Activated naive CD4-positive, alpha-beta T cell treated with anti-CD3 and anti-CD28 coated beads, Interleukin-2, amount 50 U/mL, for 16 hours (primary cell): ENCODE data around the gene PLAC8L1.

Experiments used
- DNase-seq: peaks from one replicate; pipeline ENCODE4 v3.0.0-alpha.2; 2020

Gene PLAC8L1

GRCh38 chr5:146078566-146078965 is 26.8 kb downstream of the PLAC8L1 start:
- no peak for DNase-seq

- no peak for DNase-seq
These were observed 28.9 kb downstream of the PLAC8L1 start for GRCh38 chr5:146076455-146076854.

GRCh38 chr5:146076028-146076427 is 29.3 kb downstream of the PLAC8L1 start:
- DNase-seq, result no peak

GRCh38 chr5:146073239-146073900 is 32.0 kb downstream of the PLAC8L1 start:
- no peak for DNase-seq

- DNase-seq, result no peak
These were observed 32.8 kb downstream of the PLAC8L1 start for GRCh38 chr5:146072595-146072994.

- DNase-seq, result no peak
These were observed 34.2 kb downstream of the PLAC8L1 start for GRCh38 chr5:146071171-146071570.

- DNase-seq, result no peak
These were observed 34.6 kb downstream of the PLAC8L1 start for GRCh38 chr5:146070746-146071145.

- no peak for DNase-seq
These were observed 35.6 kb downstream of the PLAC8L1 start for GRCh38 chr5:146069780-146070099.

- no peak for DNase-seq
These were observed 36.2 kb downstream of the PLAC8L1 start for GRCh38 chr5:146068977-146069779.

- no peak for DNase-seq
These were observed 37.2 kb downstream of the PLAC8L1 start for GRCh38 chr5:146068206-146068605.

GRCh38 chr5:146066968-146067367 is 38.4 kb downstream of the PLAC8L1 start:
- no peak for DNase-seq

GRCh38 chr5:146060221-146060585 is 45.2 kb downstream of the PLAC8L1 start:
- DNase-seq, result no peak

GRCh38 chr5:146059460-146060220 is 45.7 kb downstream of the PLAC8L1 start:
- no peak for DNase-seq

GRCh38 chr5:146055432-146055831 is 49.9 kb downstream of the PLAC8L1 start:
- no peak for DNase-seq

GRCh38 chr5:146052780-146053179 is 52.6 kb downstream of the PLAC8L1 start:
- DNase-seq, result no peak

GRCh38 chr5:146051678-146052077 is 53.7 kb downstream of the PLAC8L1 start:
- no peak for DNase-seq

- DNase-seq, result no peak
These were observed 55.3 kb downstream of the PLAC8L1 start for GRCh38 chr5:146050086-146050485.

GRCh38 chr5:146049704-146050026 is 55.7 kb downstream of the PLAC8L1 start:
- no peak for DNase-seq

GRCh38 chr5:146048994-146049703 is 56.2 kb downstream of the PLAC8L1 start:
- DNase-seq, result no peak

- DNase-seq, result no peak
These were observed 58.0 kb downstream of the PLAC8L1 start for GRCh38 chr5:146047396-146047795.

- DNase-seq, result no peak
These were observed 61.7 kb downstream of the PLAC8L1 start for GRCh38 chr5:146043722-146044121.

GRCh38 chr5:146042628-146043279 is 62.6 kb downstream of the PLAC8L1 start:
- DNase-seq, result no peak
